Myometrial cell (primary cell): Measurements from ENCODE around the gene ZNF85. TPM values are rescaled to one million over a fixed set of nuclear protein-coding genes. Genes with fewer than 3 reads are reported as not detected.

Experiments used
- total RNA-seq: library from RNA; depleted of rRNA; stranded (reverse); fragments of >200 nt; gene quantifications from 2 replicates; pipeline ENCODE4 v1.2.3, GENCODE V29; 2015

The ZNF85 gene
- 2.0 and 2.8 TPM in 2 replicates for total RNA-seq

GRCh38 chr19:20923077-20923871 is at the start of gene ZNF85:
Gene ZNF85 (plus strand): TSS chr19:20923251. CDS start chr19:20923401, 150 bp downstream.

Other genes starting within 250 kb of the ZNF85 start
- 0.18 and 3.5 TPM in 2 replicates for gene ZNF66, start 146.9 kb upstream of the ZNF85 start, total RNA-seq
- gene ZNF430, start 97.4 kb downstream of the ZNF85 start, total RNA-seq = 3.2 and 4.3 TPM in 2 replicates
- gene ZNF714, start 159.0 kb downstream of the ZNF85 start, total RNA-seq = 8.1 and 10.1 TPM in 2 replicates
- 1.4 TPM in 2 replicates for gene ZNF431, start 218.8 kb downstream of the ZNF85 start, total RNA-seq